ENCODE results near the gene CHRNB4. TPM values are rescaled to one million over a fixed set of nuclear protein-coding genes. Genes with fewer than 3 reads are reported as not detected.

Gene CHRNB4
- total and polyA plus RNA-seq, 4 donors: not detected

- TF ChIP-seq CTCF (IDR thresholded peaks at IDR 0.05; ENCODE audit: low read depth, low read length, missing input control): no peak
- TF ChIP-seq YY1 (IDR thresholded peaks at IDR 0.05): no peak
- TF ChIP-seq MAX (IDR thresholded peaks at IDR 0.05): no peak
- no peak for TF ChIP-seq RXRA (IDR thresholded peaks at IDR 0.05)
These were observed 396 bp downstream of the CHRNB4 start (continued) for GRCh38 chr15:78640527-78641101.

- peak; percentile 69 for DNase-seq (ENCODE audit: low spot score)
- H3K4me3 ChIP-seq (ENCODE audit: low read depth in 1 of 3, low read length in 3 of 3): no peak overlapping the region
- H3K27ac ChIP-seq (ENCODE audit: low read depth in 1 of 2, low read length in 2 of 2): no peak overlapping the region
- no peaks in the 10 kb centered on the region for H3K36me3 ChIP-seq (ENCODE audit: control insufficient read depth in 4 of 4, insufficient read depth in 3 of 4, low read depth in 1 of 4, low read length in 3 of 4)
- H3K9me3 ChIP-seq (ENCODE audit: control insufficient read depth in 4 of 4, low read length in 3 of 4): no peaks in the 10 kb centered on the region
- WGBS: 47% methylated on average over 4 of the region's 4 CpGs
- no peak overlapping the region for H3K9ac ChIP-seq (ENCODE audit: low read depth in 1 of 2, low read length in 2 of 2)
- peak; percentile 61 for TF ChIP-seq CTCF (IDR thresholded peaks at IDR 0.05; ENCODE audit: low read depth, low read length, missing input control)
- no peak for TF ChIP-seq ZBTB33 (IDR thresholded peaks at IDR 0.05)
- TF ChIP-seq GABPA (IDR thresholded peaks at IDR 0.05 in 1 of 2, conservative IDR thresholded peaks at IDR 0.05 in 1 of 2): no peak
- no peak for TF ChIP-seq RXRA (IDR thresholded peaks at IDR 0.05)
- no peak for TF ChIP-seq NR2F2 (IDR thresholded peaks at IDR 0.05)
- peak; percentile 83 to 85 for TF ChIP-seq RAD21 (IDR thresholded peaks at IDR 0.05)
- TF ChIP-seq JUND (IDR thresholded peaks at IDR 0.05): no peak
- no peak for TF ChIP-seq FOXA2 (IDR thresholded peaks at IDR 0.05)
- TF ChIP-seq TAF1 (conservative IDR thresholded peaks at IDR 0.05): no peak
- TF ChIP-seq HNF4G (IDR thresholded peaks at IDR 0.05): no peak
- TF ChIP-seq EGR1 (IDR thresholded peaks at IDR 0.05; ENCODE audit: low read depth in 2 of 2): no peak
- TF ChIP-seq SP1 (IDR thresholded peaks at IDR 0.05): no peak
- H3K27me3 ChIP-seq (ENCODE audit: control insufficient read depth in 4 of 4, insufficient read depth in 4 of 4, low read length in 3 of 4): peaks cover 0 to 2% (median 0%) of the 10 kb centered on the region in 4 donors
- peaks cover 0 to 6% (median 6%) of the 10 kb centered on the region in 4 donors for H3K4me1 ChIP-seq (ENCODE audit: control insufficient read depth in 4 of 4, insufficient read depth in 4 of 4, low read length in 3 of 4)
These were observed 2.2 kb downstream of the CHRNB4 start for GRCh38 chr15:78638658-78639314.
